Endothelial cell of umbilical vein (primary cell): Measurements from ENCODE around the gene PLA2G4C. TPM values are rescaled to one million over a fixed set of nuclear protein-coding genes. Genes with fewer than 3 reads are reported as not detected.

Experiments used
- BruUV-seq: library from RNA; stranded (reverse); fragments of 400-500 nt; replicated peaks from 2 replicates; lab custom pipeline; 2021; lab: Mats Ljungman, UMichigan
- CTCF ChIA-PET: fragments of 300-600, 350-600 bp; sonication (Branson Sonifier 250); formaldehyde crosslinking; loops from one replicate; lab custom pipeline; 2021; ENCODE audit warnings: antibody characterized with exemption, inconsistent platforms; lab: Charles Lee
- POLR2A ChIA-PET: fragments of 300-600, 350-600 bp; sonication (Branson Sonifier 250); formaldehyde crosslinking; loops from one replicate; lab custom pipeline; 2021; ENCODE audit warnings: antibody characterized with exemption, inconsistent platforms; lab: Charles Lee
- DNase-seq: peaks from one replicate; pipeline ENCODE4 v3.0.0-alpha.2; 2011; ENCODE audit warnings: low read depth, low spot score
- FAIRE-seq: peaks from 2 replicates; lab custom pipeline; 2011; peaks lifted over from hg19 to GRCh38; lab: Jason Lieb, UNC
- H2AFZ ChIP-seq: 2 replicates; pipeline ENCODE4 v1.6.0; 2012; ENCODE audit warnings: low read depth, low read length, control low read depth, inconsistent platforms
- H3K27ac ChIP-seq: 2 replicates; pipeline ENCODE4 v1.5.1; 2011; ENCODE audit warnings: low read depth, mild to moderate bottlenecking, control low read depth, low read length, moderate library complexity; ENCODE audit not compliant: insufficient read depth
- H3K27me3 ChIP-seq, 2 experiments: 2 replicates each; pipeline versions ENCODE4 v1.6.0 to v1.6.1; 2011; ENCODE audit warnings: low read length in 2 of 2, mixed read lengths in 1 of 2; ENCODE audit not compliant: control insufficient read depth in 2 of 2, insufficient read depth in 2 of 2
- H3K36me3 ChIP-seq, 2 experiments: 2 replicates in 1 of 2; 3 replicates in 1 of 2; pipeline ENCODE4 v1.5.1; 2011; ENCODE audit warnings: low read length in 2 of 2, mild to moderate bottlenecking in 1 of 2, moderate library complexity in 1 of 2; ENCODE audit not compliant: control insufficient read depth in 2 of 2, insufficient read depth in 2 of 2; ENCODE audit errors: extremely low read depth in 1 of 2
- H3K4me1 ChIP-seq: 3 replicates; pipeline ENCODE4 v1.5.1; 2011; ENCODE audit warnings: mild to moderate bottlenecking, low read length; ENCODE audit not compliant: control insufficient read depth, insufficient read depth; ENCODE audit errors: extremely low read depth
- H3K4me2 ChIP-seq: 2 replicates; pipeline ENCODE4 v1.6.1; 2011; ENCODE audit warnings: low read length, control low read depth, mixed read lengths; ENCODE audit not compliant: insufficient read depth
- H3K4me3 ChIP-seq, 3 experiments: fragments of 200-600 bp in 1 of 3; sonication (generic), shearing (Covaris generic) in 1 of 3; replicated peaks in 1 of 3; 2 replicates each; pipeline ENCODE4 v1.5.1; 2011 to 2016; ENCODE audit warnings: control low read depth in 3 of 3, low read length in 3 of 3, mild to moderate bottlenecking in 2 of 3, inconsistent platforms in 1 of 3, low read depth in 1 of 3, moderate library complexity in 1 of 3; ENCODE audit not compliant: insufficient read depth in 1 of 3
- H3K79me2 ChIP-seq: 2 replicates; pipeline ENCODE4 v1.6.0; 2012; ENCODE audit warnings: low read length, inconsistent platforms; ENCODE audit not compliant: control insufficient read depth, insufficient read depth
- H3K9ac ChIP-seq: replicated peaks from 2 replicates; pipeline ENCODE3; 2011; ENCODE audit warnings: low read length, control low read depth; ENCODE audit not compliant: insufficient read depth; ENCODE audit errors: extremely low read depth
- H3K9me1 ChIP-seq: replicated peaks from 3 replicates; pipeline ENCODE4 v1.6.0; 2011; ENCODE audit warnings: mild to moderate bottlenecking, low read length; ENCODE audit not compliant: control insufficient read depth, insufficient read depth; ENCODE audit errors: extremely low read depth
- H3K9me3 ChIP-seq: replicated peaks from 2 replicates; pipeline ENCODE4 v1.5.1; 2012; ENCODE audit warnings: low read length, inconsistent platforms; ENCODE audit not compliant: control insufficient read depth, insufficient read depth
- H4K20me1 ChIP-seq: replicated peaks from 2 replicates; pipeline ENCODE3; 2011; ENCODE audit warnings: mild to moderate bottlenecking, low read length; ENCODE audit not compliant: control insufficient read depth, insufficient read depth; ENCODE audit errors: extremely low read depth
- CTCF ChIP-seq, 2 donors: IDR thresholded peaks; 1 replicate in 1 of 2; 2 replicates in 1 of 2; pipeline ENCODE4 v1.5.1; 2011; ENCODE audit warnings: low read length in 2 of 2, mild to moderate bottlenecking in 2 of 2, moderate library complexity in 2 of 2, control low read depth in 1 of 2, inconsistent platforms in 1 of 2, low read depth in 1 of 2; ENCODE audit not compliant: insufficient read depth in 1 of 2; ENCODE audit errors: extremely low read depth in 1 of 2
- EZH2 ChIP-seq: IDR thresholded peaks from 2 replicates; pipeline ENCODE4 v1.6.1; 2012; ENCODE audit warnings: borderline replicate concordance, low read depth, mild to moderate bottlenecking, moderate library complexity, low read length, inconsistent platforms; ENCODE audit not compliant: severe bottlenecking
- FOS ChIP-seq: IDR thresholded peaks from 2 replicates; pipeline ENCODE4 v1.6.1; 2011; ENCODE audit warnings: mild to moderate bottlenecking, low read length, moderate library complexity, borderline replicate concordance; ENCODE audit not compliant: insufficient read depth
- GATA2 ChIP-seq: IDR thresholded peaks from 2 replicates; pipeline ENCODE4 v1.7.0; 2011; ENCODE audit warnings: low read depth, mild to moderate bottlenecking, moderate library complexity, mixed read lengths, low read length; ENCODE audit not compliant: insufficient read length, insufficient read depth
- JUN ChIP-seq: IDR thresholded peaks from 2 replicates; pipeline ENCODE4 v1.6.1; 2011; ENCODE audit warnings: borderline replicate concordance, low read depth; ENCODE audit not compliant: insufficient read length, insufficient read depth
- MAX ChIP-seq: IDR thresholded peaks from 2 replicates; pipeline ENCODE4 v1.6.1; 2011; ENCODE audit not compliant: insufficient read depth, insufficient read length
- MYC ChIP-seq: IDR thresholded peaks from one replicate; pipeline ENCODE4 v1.6.1; 2011; ENCODE audit warnings: mild to moderate bottlenecking, low read depth, low read length
- POLR2A ChIP-seq: IDR thresholded peaks from 2 replicates; pipeline ENCODE4 v1.6.1; 2012; ENCODE audit warnings: low read depth, mild to moderate bottlenecking, control low read depth, low read length
- POLR2AphosphoS5 ChIP-seq: IDR thresholded peaks from 2 replicates; pipeline ENCODE4 v1.6.1; 2012; ENCODE audit warnings: low read depth, mild to moderate bottlenecking, control low read depth, low read length, moderate library complexity; ENCODE audit not compliant: insufficient read depth
- dilution Hi-C: fragments of 300-500 bp; cut with MboI; formaldehyde crosslinking; loops from one replicate; pipeline ENCODE4 v1.15.0; 2019; ENCODE audit warnings: low sequenced_read_pairs; ENCODE audit not compliant: extremely low pct_ligation_motif_present
- intact Hi-C: fragments of 100-400 bp; cut with micrococcal nuclease; formaldehyde crosslinking; loops from one replicate; pipeline ENCODE4 v1.10.0; 2022
- polyA plus RNA-seq, 4 experiments: library from polyadenylated mRNA; depleted of rRNA in 3 of 4; stranded (reverse) in 3 of 4; unstranded in 1 of 4; fragments of >200 nt; gene quantifications; 2 replicates each; pipeline versions ENCODE4 v1.2.1 to v1.2.3, GENCODE V29; 2011 to 2012; ENCODE audit warnings: missing spikeins in 1 of 4
- total RNA-seq: library from RNA; stranded (reverse); gene quantifications from 2 replicates; pipeline ENCODE4 v1.2.3, GENCODE V29; 2021

Gene PLA2G4C
- total and polyA plus RNA-seq, 2 donors (not counting 3 experiments of a cell fraction or from before 2014, with no cell fraction given) = 53.1 to 63.4 TPM

- H3K4me3 ChIP-seq = no peak overlapping the region
- H3K4me1 ChIP-seq = no peaks in the 10 kb centered on the region
- no peak for TF ChIP-seq FOS
- no peak for TF ChIP-seq EZH2
- no peak for TF ChIP-seq GATA2
- no peak for TF ChIP-seq POLR2AphosphoS5
- TF ChIP-seq MYC = no peak
- peaks cover 4 to 10% of the 10 kb centered on the region in 2 experiments for H3K36me3 ChIP-seq
- no TSS peak for BruUV-seq
- H3K79me2 ChIP-seq = no peaks in the 10 kb centered on the region
- H3K4me2 ChIP-seq = no peak overlapping the region
- H3K27me3 ChIP-seq = no peaks in the 10 kb centered on the region
- H3K9me3 ChIP-seq = no peaks in the 10 kb centered on the region
- DNase-seq (no peak), FAIRE-seq (no peak)
- intact Hi-C loops = no loop called here
- CTCF ChIA-PET = interaction anchor here (5.0 kb wide), 1 partner anchor 8 kb away, joined by 18 read pairs; no protein-coding TSS in a partner anchor
- no peaks in the 10 kb centered on the region for H3K9me1 ChIP-seq
- dilution Hi-C loops = no loop called here
- no peaks in the 10 kb centered on the region for H4K20me1 ChIP-seq
- H3K9ac ChIP-seq = no peak overlapping the region
- H2AFZ ChIP-seq = no peak overlapping the region
- H3K27ac ChIP-seq = no peak overlapping the region
- POLR2A ChIA-PET = no interaction called here
Observed at GRCh38 chr19:48133094-48133493, 22.5 kb upstream of the PLA2G4C start.

GRCh38 chr19:48127561-48127960, 16.9 kb upstream of the PLA2G4C start:
- intact Hi-C loops (no loop called here), dilution Hi-C loops (no loop called here)
- no peak for FAIRE-seq
- Histone ChIP-seq H3K9me1 (no peaks in the 10 kb centered on the region), H3K9me3 (no peaks in the 10 kb centered on the region), H3K27ac (no peak overlapping the region), H2AFZ (no peak overlapping the region), H4K20me1 (no peaks in the 10 kb centered on the region), H3K36me3 (peaks cover 7 to 12% of the 10 kb centered on the region in 2 experiments), H3K4me2 (no peak overlapping the region), H3K79me2 (no peaks in the 10 kb centered on the region), H3K4me3 (no peak overlapping the region), H3K27me3 (no peaks in the 10 kb centered on the region), H3K4me1 (peaks cover 37% of the 10 kb centered on the region), H3K9ac (no peak overlapping the region)
- no peak for DNase-seq
- BruUV-seq = no TSS peak
- ChIA-PET POLR2A (no interaction called here), CTCF (interaction anchor here (0.6 kb wide), 1 partner anchor 23 kb away, joined by 3 read pairs; no protein-coding TSS in a partner anchor)
- TF ChIP-seq MAX (no peak), MYC (no peak), CTCF (IDR thresholded peaks at IDR 0.05; ENCODE audit: extremely low read depth in 1 of 2, insufficient read depth in 1 of 2, low read depth in 1 of 2, low read length in 2 of 2) (no peak), JUN (no peak), POLR2AphosphoS5 (no peak), EZH2 (no peak), FOS (no peak), GATA2 (no peak), POLR2A (no peak)
